GM19351 (cell line): ENCODE measurements around the gene EGFL8.

Experiments
- ATAC-seq: cut with Tn5 transposase; IDR thresholded peaks from one replicate; pipeline ENCODE4 v1.9.1; 2021; ENCODE audit warnings: mild to moderate bottlenecking, moderate library complexity; ENCODE audit not compliant: unreplicated experiment

Gene EGFL8

DNA sequence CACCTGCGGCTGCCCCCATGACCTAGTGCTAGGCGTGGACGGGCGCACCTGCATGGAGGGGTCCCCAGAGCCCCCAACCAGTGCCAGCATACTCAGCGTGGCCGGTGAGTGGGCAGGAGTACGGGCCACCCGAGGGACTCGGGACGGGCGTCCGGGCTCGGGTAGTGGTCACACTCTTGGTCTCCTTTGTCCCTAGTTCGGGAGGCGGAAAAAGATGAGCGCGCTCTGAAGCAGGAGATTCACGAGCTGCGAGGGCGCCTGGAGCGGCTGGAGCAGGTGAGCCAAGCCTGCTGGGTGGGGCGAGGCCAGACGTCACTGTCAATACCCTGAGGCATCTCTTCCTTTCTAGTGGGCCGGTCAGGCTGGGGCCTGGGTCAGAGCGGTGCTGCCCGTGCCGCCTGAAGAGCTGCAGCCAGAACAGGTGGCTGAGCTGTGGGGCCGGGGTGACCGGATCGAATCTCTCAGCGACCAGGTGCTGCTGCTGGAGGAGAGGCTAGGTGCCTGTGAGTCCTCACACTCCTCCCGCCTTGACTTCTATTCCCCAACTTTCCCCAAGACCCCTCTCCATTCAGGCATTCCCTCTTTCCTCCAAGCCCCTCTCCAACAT is 2.9 kb downstream of the EGFL8 start:
- no peak for ATAC-seq

DNA sequence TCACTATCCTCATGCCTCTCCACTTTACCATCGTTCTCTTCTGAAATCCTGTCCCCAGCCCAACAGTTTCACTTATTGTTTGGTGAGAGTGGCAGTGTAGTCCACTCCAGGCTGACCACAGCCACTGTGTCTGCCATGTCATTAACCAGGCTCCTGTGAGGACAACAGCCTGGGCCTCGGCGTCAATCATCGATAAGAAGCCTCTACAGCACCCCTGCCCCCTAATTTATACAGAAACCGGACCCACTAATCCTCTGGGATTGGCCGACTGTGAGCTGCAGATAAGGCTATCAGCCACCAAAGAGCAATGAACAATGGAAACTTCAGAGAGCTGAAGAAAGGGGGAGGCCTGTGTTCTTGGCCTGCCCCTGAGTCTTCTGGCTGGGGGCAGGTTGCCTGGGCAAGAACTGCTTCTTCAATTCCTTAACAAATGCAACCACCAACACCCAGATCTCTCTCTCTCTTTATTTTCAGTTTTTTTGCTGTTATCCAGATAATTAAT is 3.4 kb downstream of the EGFL8 start:
- ATAC-seq, result no peak

DNA sequence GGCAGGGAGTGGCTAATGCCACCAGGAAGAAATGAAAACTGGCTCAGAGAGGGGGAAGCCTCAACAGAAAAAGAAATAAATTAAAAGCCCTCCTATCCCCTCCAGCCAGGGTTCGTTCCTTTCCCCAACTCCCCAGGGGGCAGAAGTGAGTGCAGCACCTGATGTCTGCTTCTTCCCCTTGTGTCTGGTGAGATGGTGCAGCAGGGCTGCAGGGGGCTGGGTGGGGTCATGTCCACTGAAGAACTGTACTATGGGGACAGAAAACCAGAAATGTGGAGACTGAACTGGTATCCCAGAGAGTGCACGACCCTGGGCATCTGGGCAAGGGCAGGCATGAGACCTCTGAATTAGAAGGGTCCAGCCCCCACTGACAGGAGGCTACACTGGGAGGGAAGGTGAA is 4.0 kb downstream of the EGFL8 start:
- ATAC-seq, result no peak

GRCh38 chr6:32168807-32169591 is 4.6 kb downstream of the EGFL8 start:
- no peak for ATAC-seq

GRCh38 chr6:32170294-32170693 is 5.9 kb downstream of the EGFL8 start:
- ATAC-seq, result no peak

DNA sequence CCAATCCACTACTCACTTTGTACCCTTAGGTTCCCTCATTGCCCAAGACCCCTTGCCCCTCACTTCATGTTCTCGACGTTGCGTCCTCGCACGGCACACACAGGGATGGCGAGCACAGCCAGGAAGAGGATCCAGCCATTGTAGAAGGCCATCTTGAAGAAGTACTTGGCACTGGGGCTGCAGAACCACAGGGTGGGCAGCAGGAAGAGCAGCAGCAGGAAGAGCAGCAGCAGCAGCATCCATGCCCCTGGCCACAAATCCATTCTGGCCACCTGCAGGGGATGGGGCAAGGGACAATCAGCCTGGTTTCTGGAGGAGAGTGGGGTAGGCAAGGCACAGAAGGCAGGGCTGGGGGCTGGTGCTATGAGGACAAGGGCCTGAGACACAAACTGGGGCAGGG is 6.8 kb downstream of the EGFL8 start:
- no peak for ATAC-seq

DNA sequence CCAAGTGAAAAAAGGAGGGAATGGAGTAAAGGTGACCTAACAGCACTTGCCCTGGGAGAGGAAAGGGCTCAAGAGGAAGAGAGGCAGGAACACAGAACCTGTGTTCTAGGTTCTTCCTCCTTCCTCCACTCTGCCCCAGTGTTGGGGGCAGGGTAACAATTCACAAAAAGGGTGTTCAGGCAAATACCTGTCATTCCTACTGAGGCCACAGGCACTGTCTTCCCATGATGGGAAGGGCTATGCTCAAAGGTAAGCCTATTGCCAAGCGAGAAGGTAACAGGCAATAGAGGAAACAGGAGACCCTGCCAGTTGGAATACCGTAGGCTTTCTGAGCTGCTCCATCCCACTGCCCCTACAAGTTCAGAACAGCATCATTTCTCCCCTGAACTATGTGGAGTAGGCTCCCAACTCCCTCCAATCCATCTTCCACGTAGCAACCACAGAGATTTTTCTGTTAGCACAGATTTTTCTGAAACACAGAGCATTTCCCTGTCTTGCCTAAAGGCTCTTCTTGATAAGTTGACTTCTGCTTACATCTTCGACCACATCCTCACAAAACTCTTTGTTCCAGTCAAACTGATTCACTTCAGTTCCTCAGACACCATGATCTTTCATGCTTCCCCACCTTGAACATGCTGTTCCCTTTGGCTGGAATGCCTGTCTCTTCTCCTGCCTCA is 8.8 kb downstream of the EGFL8 start:
- ATAC-seq, result no peak

DNA sequence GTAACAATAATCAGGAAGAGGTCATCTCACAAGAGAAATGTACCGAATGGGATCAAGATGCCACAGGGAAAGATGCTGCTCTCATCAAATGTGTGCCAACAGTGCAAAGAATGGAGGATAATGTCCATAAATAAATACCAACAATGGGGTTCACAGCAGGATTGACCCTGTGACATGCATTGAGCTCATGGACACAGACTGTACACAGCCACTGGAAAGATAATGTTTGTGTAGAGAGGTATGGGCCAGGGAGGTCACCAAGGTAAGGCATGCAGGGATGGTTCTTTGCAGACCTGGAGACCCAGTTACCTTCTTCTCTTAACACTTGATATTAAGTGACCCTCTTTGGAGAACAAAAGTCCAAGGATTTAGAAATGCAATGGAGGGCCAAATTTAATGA is 10.0 kb downstream of the EGFL8 start:
- no peak for ATAC-seq

- ATAC-seq, result no peak
Measured at GRCh38 chr6:32175322-32175710, 10.9 kb downstream of the EGFL8 start.

- no peak for ATAC-seq
Measured at GRCh38 chr6:32175711-32176475, 11.5 kb downstream of the EGFL8 start, which contains the start of gene AGPAT1. TSS of gene AGPAT1 (minus strand) at chr6:32176084. CDS start at chr6:32171496, 4,588 bp downstream.

DNA sequence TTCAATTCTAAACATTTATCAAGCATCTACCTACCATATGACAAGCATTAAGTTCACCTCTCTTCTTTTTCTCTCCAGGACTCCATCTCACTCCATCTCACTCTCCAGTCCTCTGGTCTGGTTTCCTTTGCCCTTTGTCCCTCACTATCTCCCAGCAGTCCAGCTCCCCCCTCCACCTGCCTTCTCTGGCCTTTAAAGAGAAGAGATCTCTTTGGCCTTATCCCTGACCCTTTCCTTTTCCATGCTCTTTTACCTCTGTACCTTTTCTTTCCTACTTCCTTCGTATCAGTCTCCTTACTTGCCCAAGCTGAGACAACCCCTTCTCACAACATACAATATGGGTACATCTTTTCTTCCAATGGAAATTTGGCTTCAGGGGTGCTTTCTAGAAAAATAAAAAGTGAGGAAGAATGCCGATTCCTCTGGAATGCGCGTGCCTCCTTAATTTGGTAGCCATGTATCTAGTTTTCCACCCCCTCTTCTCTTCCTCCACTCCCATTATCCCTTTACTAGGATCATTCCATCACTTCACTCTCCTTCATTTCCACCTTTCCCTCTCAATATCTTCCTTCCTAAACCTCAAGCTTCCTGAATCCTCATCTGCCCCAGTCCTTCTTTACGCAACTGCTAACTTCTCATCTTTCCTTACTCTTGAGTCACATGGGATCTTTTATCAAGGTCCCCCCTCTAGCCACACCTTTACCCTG is 12.2 kb downstream of the EGFL8 start:
- ATAC-seq, result no peak

DNA sequence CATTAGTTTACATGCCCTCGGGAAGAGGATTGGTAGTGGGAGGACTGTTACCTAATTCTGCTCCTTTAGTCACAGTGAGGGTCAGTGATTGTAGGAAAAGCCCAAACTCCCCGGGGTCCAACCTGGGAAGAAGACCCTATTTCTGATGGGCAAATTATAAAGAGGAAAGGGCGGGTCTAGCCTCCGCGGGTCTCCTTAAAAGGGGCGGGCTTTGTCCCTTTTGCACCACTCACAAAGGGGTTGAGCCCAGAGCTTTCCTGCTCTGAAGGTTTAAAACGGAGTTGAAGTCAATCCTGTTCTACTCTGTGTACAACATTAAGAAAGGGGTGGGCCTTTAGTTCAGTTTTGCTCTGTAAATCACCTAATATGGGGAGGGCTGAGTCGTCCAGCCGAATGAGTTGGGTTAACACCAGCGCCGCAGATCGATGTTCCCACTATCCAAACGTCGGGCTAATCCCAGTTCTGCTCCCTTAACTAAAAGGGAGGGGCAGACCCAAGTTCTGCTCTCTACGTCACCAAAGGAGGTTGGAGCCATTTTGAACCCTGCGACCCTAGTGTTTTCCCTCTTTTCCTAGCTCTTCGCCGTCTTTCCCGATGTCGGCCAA is 12.9 kb downstream of the EGFL8 start:
- ATAC-seq, result no peak

DNA sequence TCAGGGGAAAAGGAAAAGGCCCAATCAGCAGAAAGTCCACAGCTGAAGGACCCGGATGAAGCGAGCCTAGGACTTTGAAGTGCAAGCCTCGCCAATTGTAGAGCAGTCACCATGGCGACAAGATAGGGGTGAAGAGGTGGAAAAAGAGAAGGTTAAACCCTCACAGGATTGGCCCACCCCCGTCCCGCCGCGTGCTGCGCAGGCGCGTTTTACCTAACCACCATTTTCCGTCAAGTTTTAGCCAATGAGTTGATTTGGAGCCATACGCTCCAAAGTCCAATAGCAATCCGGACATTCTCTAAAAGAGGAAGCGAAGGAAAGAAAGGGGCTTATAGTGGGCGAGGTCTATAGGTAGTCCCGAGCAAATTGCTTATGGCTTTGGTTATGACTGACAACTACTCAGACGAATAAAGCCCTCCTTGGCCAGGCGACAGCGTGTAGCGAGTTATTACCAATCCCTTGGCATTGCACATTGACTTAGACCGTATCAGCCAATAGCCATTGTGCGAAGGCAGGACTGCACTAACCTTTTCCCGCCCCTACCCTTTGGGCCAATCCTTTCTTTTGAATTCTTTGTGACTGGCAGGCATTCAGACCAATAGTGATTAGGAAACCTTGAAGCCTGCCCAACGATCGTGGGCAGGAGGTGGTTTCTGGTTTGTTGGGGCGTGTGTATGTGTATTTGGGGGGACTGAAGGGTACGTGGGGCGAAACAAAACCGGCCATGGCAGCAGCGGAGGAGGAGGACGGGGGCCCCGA is 13.6 kb downstream of the EGFL8 start, which contains the start of gene RNF5:
Gene RNF5 (plus strand): TSS at position 618 of the 759 bp plus-strand sequence. CDS start 107 bp downstream, at position 725.
- ATAC-seq, result peak; percentile 83

DNA sequence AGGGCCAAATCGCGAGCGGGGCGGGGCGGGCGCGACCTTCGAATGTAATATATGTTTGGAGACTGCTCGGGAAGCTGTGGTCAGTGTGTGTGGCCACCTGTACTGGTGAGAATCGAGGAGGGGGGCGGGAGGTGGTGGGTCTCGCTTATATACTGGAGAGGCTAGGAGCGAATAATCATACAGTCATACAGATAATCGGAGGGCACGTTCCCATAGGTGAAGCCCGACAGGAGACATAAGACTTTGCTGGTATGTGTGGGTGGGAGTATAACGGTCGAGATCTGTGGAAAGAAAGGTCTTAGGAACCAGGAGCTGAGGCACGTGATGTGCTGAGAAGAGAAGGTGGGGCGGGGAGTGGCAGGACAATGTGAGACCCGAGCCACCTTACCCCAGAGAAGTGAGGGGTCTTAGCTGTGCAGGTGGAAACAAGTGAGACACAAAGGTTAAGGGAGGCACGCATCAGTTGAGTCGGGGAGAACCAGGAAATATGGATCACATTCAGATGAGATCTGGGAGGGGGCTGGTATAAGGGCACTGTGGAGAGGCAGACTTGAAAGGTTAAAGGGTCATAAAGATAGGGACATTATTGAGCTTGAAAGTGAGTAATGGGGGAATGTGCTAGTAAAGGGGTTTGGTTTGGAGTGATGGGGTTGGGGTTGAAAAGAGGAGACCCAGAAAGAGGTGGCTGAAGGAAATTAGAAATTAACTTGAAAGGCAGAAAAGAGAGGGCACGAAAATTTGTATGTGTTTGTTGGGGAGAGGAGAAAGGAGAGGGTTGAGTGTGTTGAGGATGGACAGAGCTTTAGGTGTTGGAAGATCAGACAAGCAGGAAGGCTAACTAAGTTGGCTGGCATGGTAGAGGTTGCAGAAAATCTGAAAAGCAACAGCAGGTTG is 14.4 kb downstream of the EGFL8 start:
- ATAC-seq, result no peak

- ATAC-seq, result no peak
Measured at GRCh38 chr6:32179766-32180405, 15.5 kb downstream of the EGFL8 start.

DNA sequence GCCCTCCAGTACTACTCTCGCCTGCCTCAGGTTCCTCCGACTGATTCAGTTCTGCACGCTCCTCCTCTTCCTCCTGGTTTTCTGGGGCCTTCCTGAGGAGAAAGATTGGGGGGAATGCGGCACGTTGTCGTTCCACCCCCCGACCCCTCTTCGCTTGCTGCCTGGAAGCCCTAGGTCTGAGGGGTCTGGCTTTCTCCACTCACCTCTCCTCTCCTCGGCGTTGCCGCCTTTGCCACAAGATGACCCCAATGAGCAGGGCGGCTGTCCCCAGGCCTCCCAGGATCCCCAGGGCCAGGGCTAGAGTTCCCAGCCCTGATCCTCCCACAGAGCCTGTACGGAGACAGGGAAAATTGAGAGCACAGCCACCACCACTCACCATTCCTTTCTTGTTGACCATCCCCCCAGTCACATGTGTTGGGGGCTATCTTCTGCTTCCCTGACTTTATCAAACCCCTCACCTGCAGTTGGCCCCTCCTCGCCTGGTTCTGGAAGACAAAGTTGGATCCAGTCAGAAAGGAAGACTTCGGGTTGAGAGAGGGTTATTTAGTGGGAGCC is 16.8 kb downstream of the EGFL8 start:
- ATAC-seq, result no peak

DNA sequence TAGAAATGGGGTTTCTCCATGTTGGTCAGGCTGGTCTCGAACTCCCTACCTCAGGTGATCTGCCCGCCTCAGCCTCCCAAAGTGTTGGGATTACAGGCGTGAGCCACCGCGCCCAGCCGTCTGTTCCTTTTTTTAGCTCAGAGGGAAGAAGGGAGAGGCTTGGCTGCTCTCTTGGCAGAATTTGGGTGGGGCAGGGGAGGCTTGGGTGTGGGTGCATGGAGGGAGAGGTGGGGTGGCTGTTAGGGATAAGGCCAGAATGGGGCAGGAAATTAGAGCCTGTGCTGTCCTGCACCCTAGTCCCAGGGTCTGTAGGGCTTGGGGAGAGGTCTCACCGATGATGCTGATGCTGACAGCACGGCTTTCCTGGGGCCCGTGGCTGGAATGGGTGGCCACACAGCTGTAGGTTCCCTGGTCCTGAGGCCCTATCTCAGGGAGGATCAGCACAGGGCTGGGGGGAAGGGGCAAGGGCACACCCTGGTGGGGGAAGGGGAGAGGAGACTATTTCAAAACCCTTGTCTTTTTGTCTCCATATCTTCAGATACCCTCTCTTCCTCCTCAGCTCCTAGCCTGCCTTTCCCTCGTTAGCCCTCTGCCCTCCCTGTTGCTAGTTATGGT is 17.6 kb downstream of the EGFL8 start:
- ATAC-seq, result no peak
